Liver (tissue), 9 donors: ENCODE measurements around the gene JOSD2. TPM values are rescaled to one million over a fixed set of nuclear protein-coding genes. Genes with fewer than 3 reads are reported as not detected.

Experiments used
- DNase-seq: peaks from one replicate; pipeline ENCODE4 v3.0.0-alpha.2; 2017; ENCODE audit warnings: low spot score
- H3K27ac ChIP-seq, 2 donors: one replicate each; pipeline ENCODE4 v1.7.0; 2013; ENCODE audit warnings: inconsistent platforms in 2 of 2, low read length in 2 of 2, control low read depth in 1 of 2, low read depth in 1 of 2, mild to moderate bottlenecking in 1 of 2
- H3K27me3 ChIP-seq, 4 donors: one replicate each; pipeline versions ENCODE4 v1.6.1 to v1.7.0; 2013; ENCODE audit warnings: low read length in 3 of 4, inconsistent platforms in 1 of 4, mild to moderate bottlenecking in 1 of 4, moderate library complexity in 1 of 4; ENCODE audit not compliant: control insufficient read depth in 4 of 4, insufficient read depth in 4 of 4
- H3K36me3 ChIP-seq, 4 donors: one replicate each; pipeline versions ENCODE4 v1.6.1 to v1.7.0; 2013; ENCODE audit warnings: low read length in 3 of 4, mild to moderate bottlenecking in 3 of 4, low read depth in 1 of 4, moderate library complexity in 1 of 4; ENCODE audit not compliant: control insufficient read depth in 4 of 4, insufficient read depth in 3 of 4
- H3K4me1 ChIP-seq, 4 donors: one replicate each; pipeline versions ENCODE4 v1.6.1 to v1.7.0; 2013; ENCODE audit warnings: low read length in 3 of 4, mild to moderate bottlenecking in 3 of 4, moderate library complexity in 1 of 4; ENCODE audit not compliant: control insufficient read depth in 4 of 4, insufficient read depth in 4 of 4
- H3K4me3 ChIP-seq, 3 donors: one replicate each; pipeline versions ENCODE4 v1.6.1 to v1.7.0; 2013; ENCODE audit warnings: low read length in 3 of 3, control low read depth in 1 of 3, low read depth in 1 of 3, mild to moderate bottlenecking in 1 of 3
- H3K9ac ChIP-seq, 2 donors: one replicate each; pipeline ENCODE4 v1.7.0; 2013; ENCODE audit warnings: low read length in 2 of 2, mild to moderate bottlenecking in 2 of 2, moderate library complexity in 2 of 2, control low read depth in 1 of 2, low read depth in 1 of 2
- H3K9me3 ChIP-seq, 4 donors: one replicate each; pipeline versions ENCODE4 v1.6.1 to v1.7.0; 2013; ENCODE audit warnings: low read length in 3 of 4; ENCODE audit not compliant: control insufficient read depth in 4 of 4
- EGR1 ChIP-seq, 2 donors: IDR thresholded peaks; 2 replicates each; pipeline ENCODE4 v1.6.1; 2016 to 2018; ENCODE audit warnings: antibody characterized with exemption in 2 of 2, low read depth in 2 of 2
- FOXA1 ChIP-seq: IDR thresholded peaks from 2 replicates; pipeline ENCODE4 v1.6.1; 2016; ENCODE audit warnings: antibody characterized with exemption
- FOXA2 ChIP-seq: IDR thresholded peaks from 2 replicates; pipeline ENCODE4 v1.6.1; 2016; ENCODE audit warnings: antibody characterized with exemption
- GABPA ChIP-seq, 2 donors: IDR thresholded peaks in 1 of 2; conservative IDR thresholded peaks in 1 of 2; 2 replicates each; pipeline ENCODE4 v1.6.1; 2016; ENCODE audit warnings: antibody characterized with exemption in 2 of 2, mild to moderate bottlenecking in 1 of 2, moderate library complexity in 1 of 2
- HNF4G ChIP-seq: IDR thresholded peaks from 2 replicates; pipeline ENCODE4 v1.6.1; 2016; ENCODE audit warnings: antibody characterized with exemption
- JUND ChIP-seq, 2 donors: IDR thresholded peaks; 2 replicates each; pipeline ENCODE4 v1.6.1; 2016; ENCODE audit warnings: antibody characterized with exemption in 2 of 2
- MAX ChIP-seq: IDR thresholded peaks from 2 replicates; pipeline ENCODE4 v1.6.1; 2016; ENCODE audit warnings: antibody characterized with exemption
- NR2F2 ChIP-seq: IDR thresholded peaks from 2 replicates; pipeline ENCODE4 v1.6.1; 2016; ENCODE audit warnings: antibody characterized with exemption
- RAD21 ChIP-seq, 2 donors: IDR thresholded peaks; 2 replicates each; pipeline ENCODE4 v1.6.1; 2016; ENCODE audit warnings: antibody characterized with exemption in 2 of 2, mild to moderate bottlenecking in 2 of 2
- REST ChIP-seq: IDR thresholded peaks from 2 replicates; pipeline ENCODE4 v1.6.1; 2016; ENCODE audit warnings: antibody characterized with exemption, mild to moderate bottlenecking
- RXRA ChIP-seq, 2 donors: IDR thresholded peaks; 2 replicates each; pipeline ENCODE4 v1.6.1; 2017 to 2018; ENCODE audit warnings: antibody characterized with exemption in 2 of 2, mild to moderate bottlenecking in 1 of 2
- SP1 ChIP-seq: IDR thresholded peaks from 2 replicates; pipeline ENCODE4 v1.6.1; 2018; ENCODE audit warnings: antibody characterized with exemption, mild to moderate bottlenecking
- TAF1 ChIP-seq: conservative IDR thresholded peaks from 2 replicates; pipeline ENCODE4 v1.6.1; 2016; ENCODE audit warnings: antibody characterized with exemption, mild to moderate bottlenecking
- WGBS: extraction: QIAGEN DNeasy Blood & Tissue Kit; methylation state at CpG from one replicate; pipeline ENCODE4 v1.1.7; 2013; 5-methylcytosine and 5-hydroxymethylcytosine counted together
- polyA plus RNA-seq, 2 donors: library from polyadenylated mRNA; stranded (reverse) in 1 of 2; unstranded in 1 of 2; fragments of 200-250 nt in 1 of 2; fragments of >200 nt in 1 of 2; fragmentation: Nextera tagmentation in 1 of 2; extraction: Ambion mirVana in 1 of 2; gene quantifications; one replicate each; pipeline versions ENCODE4 v1.2.1 to v1.2.3, GENCODE V29; 2013 to 2015
- total RNA-seq, 2 donors: library from RNA; depleted of rRNA; stranded (reverse); fragments of >200 nt; gene quantifications; one replicate each; pipeline ENCODE4 v1.2.3, GENCODE V29; 2014
- TF ChIP-seq, protein P1 (sequence below): fragments of 150-350 bp; IDR thresholded peaks from 2 replicates; pipeline ENCODE4 v1.5.1; 2017; ENCODE audit warnings: improper control_type of control experiment, low read depth, low read length; ENCODE audit not compliant: missing input control
- TF ChIP-seq, protein P2 (sequence below): IDR thresholded peaks from 2 replicates; pipeline ENCODE4 v1.6.1; 2016; ENCODE audit warnings: antibody characterized with exemption
- TF ChIP-seq, protein P3 (sequence below): IDR thresholded peaks from 2 replicates; pipeline ENCODE4 v1.6.1; 2016; ENCODE audit warnings: antibody characterized with exemption
- donor health status: healthy.
- donor health status: healthy.
- donor health status: healthy.
- donor health status: healthy.
- donor health status: healthy.

JOSD2 gene
- total and polyA plus RNA-seq, 4 donors: 6.6 to 32.9 (median 20.0) TPM

DNA sequence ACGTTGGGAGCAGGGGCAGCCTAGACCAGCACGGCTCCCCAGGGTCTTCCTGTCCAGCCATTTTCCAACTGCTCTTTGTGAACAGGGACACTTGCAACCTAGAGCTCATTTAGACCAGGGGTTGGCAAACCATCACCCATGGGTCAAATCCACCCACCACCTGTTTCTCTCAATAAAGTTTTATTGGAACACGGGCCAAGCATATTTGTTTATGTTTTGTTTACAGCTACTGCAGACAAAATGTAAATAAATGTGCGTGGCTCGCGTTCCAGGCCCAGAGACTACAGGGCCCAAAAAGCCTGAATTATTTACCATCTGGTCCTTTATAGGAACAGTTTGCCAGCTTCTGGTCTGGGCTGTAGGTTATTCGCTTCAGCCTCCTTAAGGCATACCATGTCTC, 48.0 kb downstream of the JOSD2 start:
- TF ChIP-seq, protein P1, sequence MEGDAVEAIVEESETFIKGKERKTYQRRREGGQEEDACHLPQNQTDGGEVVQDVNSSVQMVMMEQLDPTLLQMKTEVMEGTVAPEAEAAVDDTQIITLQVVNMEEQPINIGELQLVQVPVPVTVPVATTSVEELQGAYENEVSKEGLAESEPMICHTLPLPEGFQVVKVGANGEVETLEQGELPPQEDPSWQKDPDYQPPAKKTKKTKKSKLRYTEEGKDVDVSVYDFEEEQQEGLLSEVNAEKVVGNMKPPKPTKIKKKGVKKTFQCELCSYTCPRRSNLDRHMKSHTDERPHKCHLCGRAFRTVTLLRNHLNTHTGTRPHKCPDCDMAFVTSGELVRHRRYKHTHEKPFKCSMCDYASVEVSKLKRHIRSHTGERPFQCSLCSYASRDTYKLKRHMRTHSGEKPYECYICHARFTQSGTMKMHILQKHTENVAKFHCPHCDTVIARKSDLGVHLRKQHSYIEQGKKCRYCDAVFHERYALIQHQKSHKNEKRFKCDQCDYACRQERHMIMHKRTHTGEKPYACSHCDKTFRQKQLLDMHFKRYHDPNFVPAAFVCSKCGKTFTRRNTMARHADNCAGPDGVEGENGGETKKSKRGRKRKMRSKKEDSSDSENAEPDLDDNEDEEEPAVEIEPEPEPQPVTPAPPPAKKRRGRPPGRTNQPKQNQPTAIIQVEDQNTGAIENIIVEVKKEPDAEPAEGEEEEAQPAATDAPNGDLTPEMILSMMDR: no peak
- TF ChIP-seq FOXA2 (no peak), FOXA1 (no peak), TAF1 (no peak), MAX (no peak), JUND (IDR thresholded peaks at IDR 0.05) (no peak), RXRA (IDR thresholded peaks at IDR 0.05) (no peak), NR2F2 (no peak), HNF4G (no peak), GABPA (IDR thresholded peaks at IDR 0.05 in 1 of 2, conservative IDR thresholded peaks at IDR 0.05 in 1 of 2) (no peak), REST (no peak), RAD21 (IDR thresholded peaks at IDR 0.05) (no peak), SP1 (no peak), EGR1 (IDR thresholded peaks at IDR 0.05; ENCODE audit: low read depth in 2 of 2) (no peak)
- TF ChIP-seq, protein P2, sequence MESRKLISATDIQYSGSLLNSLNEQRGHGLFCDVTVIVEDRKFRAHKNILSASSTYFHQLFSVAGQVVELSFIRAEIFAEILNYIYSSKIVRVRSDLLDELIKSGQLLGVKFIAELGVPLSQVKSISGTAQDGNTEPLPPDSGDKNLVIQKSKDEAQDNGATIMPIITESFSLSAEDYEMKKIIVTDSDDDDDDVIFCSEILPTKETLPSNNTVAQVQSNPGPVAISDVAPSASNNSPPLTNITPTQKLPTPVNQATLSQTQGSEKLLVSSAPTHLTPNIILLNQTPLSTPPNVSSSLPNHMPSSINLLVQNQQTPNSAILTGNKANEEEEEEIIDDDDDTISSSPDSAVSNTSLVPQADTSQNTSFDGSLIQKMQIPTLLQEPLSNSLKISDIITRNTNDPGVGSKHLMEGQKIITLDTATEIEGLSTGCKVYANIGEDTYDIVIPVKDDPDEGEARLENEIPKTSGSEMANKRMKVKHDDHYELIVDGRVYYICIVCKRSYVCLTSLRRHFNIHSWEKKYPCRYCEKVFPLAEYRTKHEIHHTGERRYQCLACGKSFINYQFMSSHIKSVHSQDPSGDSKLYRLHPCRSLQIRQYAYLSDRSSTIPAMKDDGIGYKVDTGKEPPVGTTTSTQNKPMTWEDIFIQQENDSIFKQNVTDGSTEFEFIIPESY: no peak
- TF ChIP-seq, protein P3, sequence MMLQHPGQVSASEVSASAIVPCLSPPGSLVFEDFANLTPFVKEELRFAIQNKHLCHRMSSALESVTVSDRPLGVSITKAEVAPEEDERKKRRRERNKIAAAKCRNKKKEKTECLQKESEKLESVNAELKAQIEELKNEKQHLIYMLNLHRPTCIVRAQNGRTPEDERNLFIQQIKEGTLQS: no peak
- DNase-seq: no peak
- Histone ChIP-seq H3K9ac (no peak overlapping the region), H3K4me1 (no peaks in the 10 kb centered on the region), H3K9me3 (no peaks in the 10 kb centered on the region), H3K36me3 (no peaks in the 10 kb centered on the region), H3K27ac (no peak overlapping the region), H3K27me3 (peaks cover 0 to 2% (median 0%) of the 10 kb centered on the region in 4 donors), H3K4me3 (no peak overlapping the region)
- WGBS: 81% methylated on average over 7 of the region's 7 CpGs
